SU-DHL-6 (cell line): ENCODE results near the gene PTPRN2.

Source experiments
- EZH2phosphoT487 ChIP-seq: fragments of 200-600 bp; sonication (generic), shearing (Covaris generic); conservative IDR thresholded peaks from 2 replicates; pipeline ENCODE4 v1.6.1; 2018; ENCODE audit warnings: mild to moderate bottlenecking, antibody characterized with exemption, low read length, moderate library complexity, mixed read lengths
- TF ChIP-seq, protein P1 (sequence below): fragments of 200-600 bp; sonication (generic); IDR thresholded peaks from one replicate; pipeline ENCODE4 v1.5.1; 2017; ENCODE audit warnings: antibody characterized with exemption, mild to moderate bottlenecking, low read length, moderate library complexity; ENCODE audit not compliant: insufficient read depth, poor library complexity, severe bottlenecking

DNA sequence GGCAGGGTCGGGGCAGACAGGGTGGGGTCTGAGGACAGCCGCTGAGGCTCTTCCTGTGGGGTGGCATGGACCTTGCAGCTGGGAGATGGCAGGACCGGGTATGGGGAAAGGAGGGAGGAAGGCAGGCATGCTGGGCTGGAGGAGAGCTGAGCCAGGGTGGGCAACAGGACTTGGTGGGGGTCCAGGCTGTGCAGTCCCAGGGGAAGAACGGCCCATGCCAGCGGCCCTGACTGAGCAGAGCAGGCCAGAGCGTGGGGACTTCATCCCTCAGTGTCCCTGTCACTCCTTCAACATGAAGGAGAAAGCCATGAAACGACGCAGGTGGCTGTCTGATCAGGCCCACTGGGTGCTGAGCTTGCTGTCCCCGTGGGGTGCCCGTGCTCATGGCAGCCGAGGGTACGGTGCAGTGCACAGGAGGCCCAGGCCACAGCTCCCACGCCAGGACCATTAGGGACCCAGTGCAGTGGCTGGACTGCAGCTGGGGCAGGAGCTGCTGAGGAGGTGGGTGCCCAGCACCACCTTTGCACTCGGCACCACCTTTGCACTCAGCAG lies 519.6 kb downstream of the PTPRN2 start:
- TF ChIP-seq, protein P1, sequence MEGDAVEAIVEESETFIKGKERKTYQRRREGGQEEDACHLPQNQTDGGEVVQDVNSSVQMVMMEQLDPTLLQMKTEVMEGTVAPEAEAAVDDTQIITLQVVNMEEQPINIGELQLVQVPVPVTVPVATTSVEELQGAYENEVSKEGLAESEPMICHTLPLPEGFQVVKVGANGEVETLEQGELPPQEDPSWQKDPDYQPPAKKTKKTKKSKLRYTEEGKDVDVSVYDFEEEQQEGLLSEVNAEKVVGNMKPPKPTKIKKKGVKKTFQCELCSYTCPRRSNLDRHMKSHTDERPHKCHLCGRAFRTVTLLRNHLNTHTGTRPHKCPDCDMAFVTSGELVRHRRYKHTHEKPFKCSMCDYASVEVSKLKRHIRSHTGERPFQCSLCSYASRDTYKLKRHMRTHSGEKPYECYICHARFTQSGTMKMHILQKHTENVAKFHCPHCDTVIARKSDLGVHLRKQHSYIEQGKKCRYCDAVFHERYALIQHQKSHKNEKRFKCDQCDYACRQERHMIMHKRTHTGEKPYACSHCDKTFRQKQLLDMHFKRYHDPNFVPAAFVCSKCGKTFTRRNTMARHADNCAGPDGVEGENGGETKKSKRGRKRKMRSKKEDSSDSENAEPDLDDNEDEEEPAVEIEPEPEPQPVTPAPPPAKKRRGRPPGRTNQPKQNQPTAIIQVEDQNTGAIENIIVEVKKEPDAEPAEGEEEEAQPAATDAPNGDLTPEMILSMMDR, result no peak
- TF ChIP-seq EZH2phosphoT487, result no peak
